ENCODE data around the gene DNAJA4. TPM values are rescaled to one million over a fixed set of nuclear protein-coding genes. Genes with fewer than 3 reads are reported as not detected.
A peak's percentile ranks its signal among the peaks of the same experiment; 100 is the strongest.

Gene DNAJA4
- total and polyA plus RNA-seq, 9 of the 15 experiments (the other 6 are each of a cell fraction or from before 2014, with no cell fraction given), result 0.11 to 1.0 (median 0.16) TPM; not detected in 4

GRCh38 chr15:78241017-78241416, 23.3 kb upstream of the DNAJA4 start:
- Histone ChIP-seq H3K9me3 (replicated peaks; ENCODE audit: control insufficient read depth, insufficient read depth, low read depth, low read length) (no peaks in the 10 kb centered on the region), H3K27ac (ENCODE audit: extremely low read depth, low read depth, low read length) (no peak overlapping the region), H3K27me3 (ENCODE audit: control insufficient read depth in 2 of 2, insufficient read depth in 2 of 2, low read length in 2 of 2) (peaks cover 0 to 3% of the 10 kb centered on the region in 2 experiments; a peak in 1 of 5 replicates), H3K4me1 (replicated peaks in 1 of 2; ENCODE audit: control insufficient read depth in 2 of 2, insufficient read depth in 2 of 2, low read length in 2 of 2) (peaks cover 19 to 21% of the 10 kb centered on the region in 2 experiments), H3K9me1 (ENCODE audit: control insufficient read depth, insufficient read depth, low read length) (no peaks in the 10 kb centered on the region), H3K79me2 (ENCODE audit: control insufficient read depth, insufficient read depth, low read length) (no peaks in the 10 kb centered on the region), H3K4me3 (no peak overlapping the region), H2AFZ (ENCODE audit: low read depth, low read length) (peak overlapping the region; percentile 45), H4K20me1 (replicated peaks; ENCODE audit: control insufficient read depth, insufficient read depth, low read length) (no peaks in the 10 kb centered on the region), H3K36me3 (ENCODE audit: control insufficient read depth, insufficient read depth, low read length) (no peaks in the 10 kb centered on the region), H3K4me2 (ENCODE audit: insufficient read depth, low read length) (no peak overlapping the region), H3K9ac (ENCODE audit: insufficient read depth in 1 of 2, low read depth in 2 of 2, low read length in 2 of 2) (0 out of 4 replicates have a peak overlapping the region, but pooled peaks of 1 of the 2 experiments have one; percentile 23)
- BruUV-seq (replicated peaks), result no TSS peak
- ATAC-seq (peak; percentile 94), DNase-seq (ENCODE audit: extremely low read depth in 1 of 4, low spot score in 3 of 4) (peak; percentile 86 to 89 (median 86)), FAIRE-seq (peak; percentile 82)
- 5% methylated on average over 12 of the region's 12 CpGs for WGBS (ENCODE audit: insufficient coverage, low coverage, missing lambda C conversion rate)
- CTCF ChIA-PET (ENCODE audit: low intra/inter-chr PET ratio), result interaction anchor here (0.7 to 2.6 kb wide), 9 partner anchors 45 to 282 kb away, joined by 3 to 25 read pairs (median 4); partner anchors contain the start of gene CIB2
- intact Hi-C loops (cut with micrococcal nuclease), result loop anchor here (1.0 to 5.0 kb wide), 5 partner anchors 44 to 284 kb away; partner anchors contain the start of gene CIB2
- POLR2A ChIA-PET, result no interaction called here
- in situ Hi-C loops (cut with MboI), result no loop called here
- TF ChIP-seq RAD21 (CRISPR knock-in tag; conservative IDR thresholded peaks at IDR 0.05 in 1 of 2, IDR thresholded peaks at IDR 0.05 in 1 of 2), result peak; percentile 91 to 93
- TF ChIP-seq MCM7 (IDR thresholded peaks at IDR 0.05), result no peak
- no peak for TF ChIP-seq ETS1 (conservative IDR thresholded peaks at IDR 0.05; ENCODE audit: control insufficient read depth, low read depth, low read length)
- TF ChIP-seq MAFK (IDR thresholded peaks at IDR 0.05; ENCODE audit: low read length), result no peak
- no peak for TF ChIP-seq RBM17 (IDR thresholded peaks at IDR 0.05; ENCODE audit: borderline replicate concordance, low read depth, low read length)
- TF ChIP-seq SMC3 (conservative IDR thresholded peaks at IDR 0.05; ENCODE audit: insufficient read depth, low read depth, low read length), result peak; percentile 87
- no peak for TF ChIP-seq CHD2 (IDR thresholded peaks at IDR 0.05; ENCODE audit: low read depth, low read length)
- TF ChIP-seq PURB (CRISPR knock-in tag; IDR thresholded peaks at IDR 0.05; ENCODE audit: low read depth), result no peak
- TF ChIP-seq ZNF699 (CRISPR knock-in tag; IDR thresholded peaks at IDR 0.05; ENCODE audit: insufficient replicate concordance), result no peak
- TF ChIP-seq DLX4 (CRISPR knock-in tag; IDR thresholded peaks at IDR 0.05), result no peak
- peak in 1 of 3 experiments; percentile 32 for TF ChIP-seq YY1 (IDR thresholded peaks at IDR 0.05; ENCODE audit: borderline replicate concordance in 1 of 3, control insufficient read depth in 1 of 3, extremely low read depth in 1 of 3, insufficient read depth in 3 of 3, insufficient read length in 1 of 3, insufficient replicate concordance in 2 of 3, low read depth in 1 of 3, low read length in 2 of 3)
- TF ChIP-seq DACH1 (IDR thresholded peaks at IDR 0.05; ENCODE audit: partially characterized antibody), result no peak
- no peak for TF ChIP-seq SRSF9 (IDR thresholded peaks at IDR 0.05; ENCODE audit: borderline replicate concordance, low read depth, low read length)
- peak; percentile 16 for TF ChIP-seq TBP (optimal IDR thresholded peaks at IDR 0.05; ENCODE audit: low read depth, low read length)
- TF ChIP-seq STAG1 (CRISPR knock-in tag; IDR thresholded peaks at IDR 0.05; ENCODE audit: borderline replicate concordance), result peak; percentile 36; the same call in 1 of the 2 replicates
- TF ChIP-seq MAZ (CRISPR knock-in tag; conservative IDR thresholded peaks at IDR 0.05 in 1 of 2, IDR thresholded peaks at IDR 0.05 in 1 of 2), result peak in 1 of 2 experiments; percentile 44; a peak in 1 of 4 replicates
- TF ChIP-seq CEBPB (tag; IDR thresholded peaks at IDR 0.05), result peak; percentile 87
- 0 out of 2 replicates have a peak, but pooled peaks have one; percentile 20 for TF ChIP-seq SP1 (CRISPR knock-in tag; IDR thresholded peaks at IDR 0.05)
- TF ChIP-seq GABPB1 (CRISPR knock-in tag; IDR thresholded peaks at IDR 0.05), result no peak

Measured in K562 (cell line).